Astrocyte (in vitro differentiated cells and primary cell): ENCODE results near the gene CNTNAP5. TPM values are rescaled to one million over a fixed set of nuclear protein-coding genes. Genes with fewer than 3 reads are reported as not detected.

Experiments used
- DNase-seq: peaks from one replicate; pipeline ENCODE4 v3.0.0-alpha.2; 2010; ENCODE audit warnings: low read depth
- FAIRE-seq: peaks from 2 replicates; lab custom pipeline; 2011; peaks lifted over from hg19 to GRCh38; lab: Jason Lieb, UNC
- H2AFZ ChIP-seq: 2 replicates; pipeline ENCODE4 v1.6.0; 2012; ENCODE audit warnings: low read depth, low read length, inconsistent platforms
- H3K27ac ChIP-seq: 2 replicates; pipeline ENCODE4 v1.5.1; 2011; ENCODE audit warnings: low read depth, low read length, inconsistent platforms
- H3K27me3 ChIP-seq: 2 replicates; pipeline ENCODE4 v1.6.0; 2011; ENCODE audit warnings: low read length, inconsistent platforms; ENCODE audit not compliant: insufficient read depth
- H3K36me3 ChIP-seq: 2 replicates; pipeline ENCODE4 v1.5.1; 2011; ENCODE audit warnings: low read length, inconsistent platforms; ENCODE audit not compliant: insufficient read depth
- H3K4me1 ChIP-seq: 2 replicates; pipeline ENCODE4 v1.5.1; 2011; ENCODE audit warnings: low read length, inconsistent platforms; ENCODE audit not compliant: insufficient read depth
- H3K4me2 ChIP-seq: 2 replicates; pipeline ENCODE4 v1.6.0; 2012; ENCODE audit warnings: low read length, inconsistent platforms
- H3K4me3 ChIP-seq: 2 replicates; pipeline ENCODE4 v1.5.1; 2011; ENCODE audit warnings: low read depth, mild to moderate bottlenecking, low read length, inconsistent platforms; ENCODE audit not compliant: insufficient read depth
- H3K79me2 ChIP-seq: 2 replicates; pipeline ENCODE4 v1.6.0; 2012; ENCODE audit warnings: mild to moderate bottlenecking, low read length, inconsistent platforms; ENCODE audit not compliant: insufficient read depth
- H3K9ac ChIP-seq: 2 replicates; pipeline ENCODE4 v1.6.0; 2012; ENCODE audit warnings: mild to moderate bottlenecking, low read length, inconsistent platforms
- H3K9me3 ChIP-seq: 2 replicates; pipeline ENCODE4 v1.5.1; 2012; ENCODE audit warnings: low read depth, mild to moderate bottlenecking, low read length, inconsistent platforms; ENCODE audit not compliant: insufficient read depth
- H4K20me1 ChIP-seq: 2 replicates; pipeline ENCODE4 v1.6.0; 2012; ENCODE audit warnings: low read length, inconsistent platforms; ENCODE audit not compliant: insufficient read depth
- H3K27ac Mint-ChIP-seq: one replicate; pipeline ENCODE4 v1.8.0; 2021; ENCODE audit warnings: mild to moderate bottlenecking, mixed read lengths; ENCODE audit not compliant: unreplicated experiment
- H3K27me3 Mint-ChIP-seq: one replicate; pipeline ENCODE4 v1.8.0; 2021; ENCODE audit warnings: low read depth, mixed read lengths; ENCODE audit not compliant: unreplicated experiment
- H3K36me3 Mint-ChIP-seq: one replicate; pipeline ENCODE4 v1.8.0; 2021; ENCODE audit warnings: low read depth, mixed read lengths; ENCODE audit not compliant: unreplicated experiment
- H3K4me1 Mint-ChIP-seq: one replicate; pipeline ENCODE4 v1.8.0; 2021; ENCODE audit warnings: low read depth, mixed read lengths; ENCODE audit not compliant: unreplicated experiment
- H3K4me3 Mint-ChIP-seq: one replicate; pipeline ENCODE4 v1.8.0; 2021; ENCODE audit warnings: mild to moderate bottlenecking, moderate library complexity, mixed read lengths; ENCODE audit not compliant: unreplicated experiment
- H3K9me3 Mint-ChIP-seq: one replicate; pipeline ENCODE4 v1.8.0; 2021; ENCODE audit warnings: mild to moderate bottlenecking, mixed read lengths; ENCODE audit not compliant: unreplicated experiment
- EZH2 ChIP-seq: IDR thresholded peaks from 2 replicates; pipeline ENCODE4 v1.6.1; 2012; ENCODE audit warnings: mild to moderate bottlenecking, low read length, inconsistent platforms; ENCODE audit not compliant: insufficient read depth
- total RNA-seq: library from RNA; stranded (reverse); gene quantifications from 2 replicates; pipeline ENCODE4 v1.2.1, GENCODE V29; 2021
- TF ChIP-seq, protein P1 (sequence below): IDR thresholded peaks from 2 replicates; pipeline ENCODE4 v1.5.1; 2011; ENCODE audit warnings: low read depth, mild to moderate bottlenecking, inconsistent platforms, low read length, moderate library complexity; ENCODE audit not compliant: insufficient read depth

Gene CNTNAP5
- total RNA-seq, 1 donor from 2014 or later = 0.30 TPM

DNA sequence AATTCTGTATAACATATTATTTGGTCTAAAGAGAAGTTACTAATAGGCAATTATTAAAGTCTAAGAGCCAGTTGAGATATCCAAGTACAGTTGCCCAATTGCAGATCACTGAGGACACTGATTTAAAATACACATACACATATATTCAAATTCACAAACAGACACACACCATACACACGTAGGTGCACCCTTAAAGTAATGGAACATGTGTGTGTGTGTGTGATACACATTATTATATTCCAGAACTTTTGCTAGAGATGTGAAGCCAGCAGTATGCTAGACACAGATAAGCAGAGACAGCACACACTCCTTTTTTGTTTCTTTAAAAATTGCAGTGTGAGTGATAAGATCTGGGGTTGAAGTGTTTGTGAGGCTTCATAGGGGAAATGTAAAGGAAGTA lies 292.5 kb downstream of the CNTNAP5 start:
- H3K36me3 ChIP-seq = no peaks in the 10 kb centered on the region
- FAIRE-seq = no peak
- no peak overlapping the region for H3K27ac ChIP-seq
- no peaks in the 10 kb centered on the region for H3K36me3 Mint-ChIP-seq
- no peaks in the 10 kb centered on the region for H3K79me2 ChIP-seq
- H3K4me3 ChIP-seq = no peak overlapping the region
- no peak for TF ChIP-seq EZH2
- TF ChIP-seq, protein P1, sequence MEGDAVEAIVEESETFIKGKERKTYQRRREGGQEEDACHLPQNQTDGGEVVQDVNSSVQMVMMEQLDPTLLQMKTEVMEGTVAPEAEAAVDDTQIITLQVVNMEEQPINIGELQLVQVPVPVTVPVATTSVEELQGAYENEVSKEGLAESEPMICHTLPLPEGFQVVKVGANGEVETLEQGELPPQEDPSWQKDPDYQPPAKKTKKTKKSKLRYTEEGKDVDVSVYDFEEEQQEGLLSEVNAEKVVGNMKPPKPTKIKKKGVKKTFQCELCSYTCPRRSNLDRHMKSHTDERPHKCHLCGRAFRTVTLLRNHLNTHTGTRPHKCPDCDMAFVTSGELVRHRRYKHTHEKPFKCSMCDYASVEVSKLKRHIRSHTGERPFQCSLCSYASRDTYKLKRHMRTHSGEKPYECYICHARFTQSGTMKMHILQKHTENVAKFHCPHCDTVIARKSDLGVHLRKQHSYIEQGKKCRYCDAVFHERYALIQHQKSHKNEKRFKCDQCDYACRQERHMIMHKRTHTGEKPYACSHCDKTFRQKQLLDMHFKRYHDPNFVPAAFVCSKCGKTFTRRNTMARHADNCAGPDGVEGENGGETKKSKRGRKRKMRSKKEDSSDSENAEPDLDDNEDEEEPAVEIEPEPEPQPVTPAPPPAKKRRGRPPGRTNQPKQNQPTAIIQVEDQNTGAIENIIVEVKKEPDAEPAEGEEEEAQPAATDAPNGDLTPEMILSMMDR = no peak
- H3K9ac ChIP-seq = no peak overlapping the region
- H3K4me2 ChIP-seq = no peak overlapping the region
- H4K20me1 ChIP-seq = no peaks in the 10 kb centered on the region
- no peaks in the 10 kb centered on the region for H3K27me3 Mint-ChIP-seq
- no peaks in the 10 kb centered on the region for H3K4me1 Mint-ChIP-seq
- no peak for DNase-seq
- H3K9me3 Mint-ChIP-seq = no peaks in the 10 kb centered on the region
- no peak overlapping the region for H3K4me3 Mint-ChIP-seq
- H3K4me1 ChIP-seq = no peaks in the 10 kb centered on the region
- no peak overlapping the region for H2AFZ ChIP-seq
- no peak overlapping the region for H3K27ac Mint-ChIP-seq
- no peaks in the 10 kb centered on the region for H3K27me3 ChIP-seq
- H3K9me3 ChIP-seq = peaks cover 3% of the 10 kb centered on the region

DNA sequence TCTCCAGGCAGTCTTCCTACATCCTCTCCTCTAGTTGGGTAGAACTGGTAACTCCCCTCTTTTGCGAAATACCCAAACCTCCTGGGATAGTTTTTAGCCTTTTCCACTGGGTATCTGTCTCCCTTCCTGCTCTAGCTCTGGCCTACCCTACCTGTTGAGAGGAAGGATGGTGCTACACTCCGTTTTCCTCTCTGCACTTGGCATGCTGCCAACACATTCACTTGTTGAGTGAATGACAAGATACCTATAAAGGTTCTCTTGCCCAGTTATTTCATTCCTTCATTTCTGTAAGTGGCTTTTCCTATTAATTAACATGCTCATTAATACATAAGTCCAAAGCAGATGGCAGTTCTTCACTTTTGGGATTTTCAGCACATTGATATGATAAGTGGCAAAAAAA lies 293.8 kb downstream of the CNTNAP5 start:
- no peaks in the 10 kb centered on the region for H3K36me3 Mint-ChIP-seq
- DNase-seq (no peak), FAIRE-seq (no peak)
- no peak overlapping the region for H3K4me3 Mint-ChIP-seq
- Histone ChIP-seq H3K9ac (no peak overlapping the region), H3K4me2 (no peak overlapping the region), H2AFZ (no peak overlapping the region), H3K4me3 (no peak overlapping the region), H3K79me2 (no peaks in the 10 kb centered on the region), H3K4me1 (no peaks in the 10 kb centered on the region), H3K27me3 (no peaks in the 10 kb centered on the region), H3K27ac (no peak overlapping the region), H3K9me3 (peaks cover 3% of the 10 kb centered on the region), H4K20me1 (no peaks in the 10 kb centered on the region), H3K36me3 (no peaks in the 10 kb centered on the region)
- no peaks in the 10 kb centered on the region for H3K9me3 Mint-ChIP-seq
- H3K27ac Mint-ChIP-seq = no peak overlapping the region
- no peak for TF ChIP-seq EZH2
- TF ChIP-seq, protein P1 = no peak
- no peaks in the 10 kb centered on the region for H3K27me3 Mint-ChIP-seq
- no peaks in the 10 kb centered on the region for H3K4me1 Mint-ChIP-seq

DNA sequence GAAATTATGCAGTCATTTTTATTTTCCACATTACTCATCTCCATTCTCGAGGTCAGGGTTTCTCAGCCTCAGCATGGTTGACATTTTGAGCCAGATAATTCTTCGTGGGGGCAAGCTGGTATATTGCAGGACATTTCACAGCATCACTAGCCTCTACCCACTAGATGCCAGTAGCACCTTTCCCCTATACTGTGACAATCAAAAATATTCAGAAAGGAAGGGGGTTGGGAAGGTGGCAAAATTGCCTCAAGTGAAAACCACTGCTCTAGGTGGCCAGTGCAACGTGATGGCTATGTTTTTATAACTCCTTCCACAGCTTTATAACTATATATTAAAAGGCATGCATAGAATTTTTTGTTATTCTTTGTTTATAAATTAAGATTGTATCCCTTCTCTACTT lies 294.5 kb downstream of the CNTNAP5 start:
- Mint-ChIP-seq H3K9me3 (no peaks in the 10 kb centered on the region), H3K27ac (no peak overlapping the region), H3K36me3 (no peaks in the 10 kb centered on the region), H3K4me3 (no peak overlapping the region), H3K4me1 (no peaks in the 10 kb centered on the region), H3K27me3 (no peaks in the 10 kb centered on the region)
- Histone ChIP-seq H3K36me3 (no peaks in the 10 kb centered on the region), H3K79me2 (no peaks in the 10 kb centered on the region), H4K20me1 (no peaks in the 10 kb centered on the region), H3K27me3 (no peaks in the 10 kb centered on the region), H3K4me1 (no peaks in the 10 kb centered on the region), H3K9me3 (peaks cover 3% of the 10 kb centered on the region), H3K4me2 (no peak overlapping the region), H3K27ac (no peak overlapping the region), H3K4me3 (no peak overlapping the region), H3K9ac (no peak overlapping the region), H2AFZ (no peak overlapping the region)
- TF ChIP-seq EZH2 = no peak
- TF ChIP-seq, protein P1 = no peak
- DNase-seq (no peak), FAIRE-seq (no peak)
